Upper lobe of left lung (tissue), 6 donors: Measurements from ENCODE around the gene NBEAL2. TPM values are rescaled to one million over a fixed set of nuclear protein-coding genes. Genes with fewer than 3 reads are reported as not detected.

Experiments
- ATAC-seq, 2 donors: fragments of 200-7000 bp; cut with Tn5 transposase; one replicate each; pipeline ENCODE4 v1.9.1; 2022; ENCODE audit warnings: mild to moderate bottlenecking in 2 of 2, moderate library complexity in 2 of 2; ENCODE audit not compliant: low FRiP score in 2 of 2
- DNase-seq, 2 donors: peaks; one replicate each; pipeline ENCODE4 v3.0.0-alpha.2; 2019 to 2020
- H3K27ac ChIP-seq, 4 donors: fragments of 200-600 bp; sonication (generic); one replicate each; pipeline ENCODE4 v1.5.1; 2016 to 2019
- H3K27me3 ChIP-seq, 4 donors: fragments of 200-600 bp; sonication (generic); one replicate each; pipeline ENCODE4 v1.5.1; 2017 to 2019
- H3K36me3 ChIP-seq, 4 donors: fragments of 200-600 bp; sonication (generic); one replicate each; pipeline ENCODE4 v1.5.1; 2016 to 2019
- H3K4me1 ChIP-seq, 4 donors: fragments of 200-600 bp; sonication (generic); one replicate each; pipeline ENCODE4 v1.5.1; 2018 to 2019
- H3K4me3 ChIP-seq, 4 donors: fragments of 200-600 bp; sonication (generic); one replicate each; pipeline ENCODE4 v1.5.1; 2017 to 2019; ENCODE audit warnings: mild to moderate bottlenecking in 2 of 4, moderate library complexity in 1 of 4
- H3K9me3 ChIP-seq, 4 donors: fragments of 200-600 bp; sonication (generic); one replicate each; pipeline ENCODE4 v1.5.1; 2018 to 2019
- CTCF ChIP-seq, 6 experiments: fragments of 450-650 bp in 4 of 6; fragments of 200-600 bp in 2 of 6; sonication (generic) in 2 of 6; IDR thresholded peaks; one replicate each; pipeline ENCODE4 v1.5.1; 2016 to 2019; ENCODE audit warnings: antibody characterized with exemption in 6 of 6
- EP300 ChIP-seq, 4 donors: sonication (generic); formaldehyde crosslinking; IDR thresholded peaks; one replicate each; pipeline ENCODE4 v1.5.1; 2017; ENCODE audit warnings: antibody characterized with exemption in 4 of 4, control low read depth in 2 of 4
- POLR2A ChIP-seq, 4 donors: fragments of 450-650 bp; IDR thresholded peaks; one replicate each; pipeline ENCODE4 v1.5.1; 2016 to 2017; ENCODE audit warnings: antibody characterized with exemption in 4 of 4, mild to moderate bottlenecking in 2 of 4
- POLR2AphosphoS5 ChIP-seq, 2 donors: sonication (generic); formaldehyde crosslinking; IDR thresholded peaks; one replicate each; pipeline ENCODE4 v1.5.1; 2017; ENCODE audit warnings: antibody characterized with exemption in 2 of 2
- WGBS, 2 donors: methylation state at CpG; one replicate each; pipeline ENCODE4 v1.1.5; 2017 to 2018; 5-methylcytosine and 5-hydroxymethylcytosine counted together
- total RNA-seq, 6 donors: library from RNA; depleted of rRNA in 4 of 6; stranded (reverse); fragments of >200 nt in 4 of 6; gene quantifications; one replicate each; pipeline versions ENCODE4 v1.1.0 to v1.2.1, GENCODE V29; 2016 to 2021
- donor health status: DM: no; HTN: no; CAD: no; lungs with moderate emphysema.
- donor health status: DM: no; HTN: yes; CAD: no; lungs with severe emphysema.

Gene NBEAL2
- total RNA-seq, 6 donors from 2014 or later: 94.7 to 436 (median 163) TPM

DNA sequence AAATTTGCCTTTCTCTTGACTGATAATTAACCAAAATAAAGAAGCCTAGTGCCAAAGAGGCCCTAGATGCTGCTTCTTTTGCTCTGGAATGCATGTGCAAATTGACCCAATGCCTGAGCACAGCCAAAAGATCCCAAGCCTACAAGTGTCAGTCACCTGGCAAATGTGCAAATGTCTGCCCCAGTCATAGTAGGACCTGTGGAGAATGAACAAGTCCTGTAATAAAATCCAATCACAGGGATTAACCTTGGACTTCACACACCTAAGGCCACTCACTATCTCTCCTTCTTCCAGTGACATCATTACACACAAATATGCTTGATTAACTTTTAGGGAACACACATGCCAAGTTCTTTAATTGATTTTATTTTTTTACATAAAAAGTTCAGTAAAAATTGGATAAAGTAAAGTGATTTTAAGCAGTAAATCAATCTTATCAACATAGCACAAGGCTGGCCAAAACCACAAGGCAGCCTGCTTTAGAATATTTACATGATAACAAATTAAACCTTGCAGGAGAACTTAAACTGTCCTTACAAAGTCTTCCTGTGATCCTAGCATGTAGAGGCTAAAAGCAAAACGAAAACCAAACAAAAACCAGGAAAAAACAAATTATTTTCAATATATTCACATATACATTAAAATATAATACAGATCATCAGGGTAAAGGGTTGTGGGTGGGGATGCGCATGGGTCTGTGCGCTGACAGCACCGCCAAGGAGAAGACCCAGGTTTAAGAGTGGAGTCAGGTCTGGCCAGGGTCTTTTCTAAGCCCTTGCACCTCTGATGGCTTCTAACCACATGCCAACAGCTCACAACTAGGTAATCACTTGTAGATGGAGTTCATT lies 36.8 kb downstream of the NBEAL2 start:
- peak overlapping the region in 2 of 4 donors; percentile 67 to 71 for H3K27ac ChIP-seq
- 83 to 86% methylated on average over 4 of the region's 4 CpGs for WGBS, 2 donors
- no peak for DNase-seq
- no peak for ATAC-seq
- no peak overlapping the region for H3K4me3 ChIP-seq
- H3K27me3 ChIP-seq: no peaks in the 10 kb centered on the region
- peaks cover 0 to 63% (median 17%) of the 10 kb centered on the region in 4 donors for H3K36me3 ChIP-seq
- TF ChIP-seq CTCF (IDR thresholded peaks at IDR 0.05): no peak
- TF ChIP-seq POLR2A (IDR thresholded peaks at IDR 0.05): no peak
- no peak for TF ChIP-seq EP300 (IDR thresholded peaks at IDR 0.05)
- TF ChIP-seq POLR2AphosphoS5 (IDR thresholded peaks at IDR 0.05): no peak
- H3K9me3 ChIP-seq: no peaks in the 10 kb centered on the region
- H3K4me1 ChIP-seq: peaks cover 13 to 40% (median 29%) of the 10 kb centered on the region in 4 donors

GRCh38 chr3:47016934-47017435 lies 37.5 kb downstream of the NBEAL2 start:
- Histone ChIP-seq H3K27ac (peak overlapping the region; percentile 50 to 71 (median 60)), H3K36me3 (peaks cover 0 to 63% (median 17%) of the 10 kb centered on the region in 4 donors), H3K9me3 (no peaks in the 10 kb centered on the region), H3K4me3 (no peak overlapping the region), H3K27me3 (no peaks in the 10 kb centered on the region), H3K4me1 (peaks cover 13 to 40% (median 29%) of the 10 kb centered on the region in 4 donors)
- TF ChIP-seq POLR2A (IDR thresholded peaks at IDR 0.05) (no peak), CTCF (IDR thresholded peaks at IDR 0.05) (no peak), EP300 (IDR thresholded peaks at IDR 0.05) (no peak), POLR2AphosphoS5 (IDR thresholded peaks at IDR 0.05) (no peak)
- ATAC-seq: peak in 1 of 2 donors; percentile 75
- 32 to 33% methylated on average over 1 of the region's 1 CpG for WGBS, 2 donors
- peak in 1 of 2 donors; percentile 48 for DNase-seq

DNA sequence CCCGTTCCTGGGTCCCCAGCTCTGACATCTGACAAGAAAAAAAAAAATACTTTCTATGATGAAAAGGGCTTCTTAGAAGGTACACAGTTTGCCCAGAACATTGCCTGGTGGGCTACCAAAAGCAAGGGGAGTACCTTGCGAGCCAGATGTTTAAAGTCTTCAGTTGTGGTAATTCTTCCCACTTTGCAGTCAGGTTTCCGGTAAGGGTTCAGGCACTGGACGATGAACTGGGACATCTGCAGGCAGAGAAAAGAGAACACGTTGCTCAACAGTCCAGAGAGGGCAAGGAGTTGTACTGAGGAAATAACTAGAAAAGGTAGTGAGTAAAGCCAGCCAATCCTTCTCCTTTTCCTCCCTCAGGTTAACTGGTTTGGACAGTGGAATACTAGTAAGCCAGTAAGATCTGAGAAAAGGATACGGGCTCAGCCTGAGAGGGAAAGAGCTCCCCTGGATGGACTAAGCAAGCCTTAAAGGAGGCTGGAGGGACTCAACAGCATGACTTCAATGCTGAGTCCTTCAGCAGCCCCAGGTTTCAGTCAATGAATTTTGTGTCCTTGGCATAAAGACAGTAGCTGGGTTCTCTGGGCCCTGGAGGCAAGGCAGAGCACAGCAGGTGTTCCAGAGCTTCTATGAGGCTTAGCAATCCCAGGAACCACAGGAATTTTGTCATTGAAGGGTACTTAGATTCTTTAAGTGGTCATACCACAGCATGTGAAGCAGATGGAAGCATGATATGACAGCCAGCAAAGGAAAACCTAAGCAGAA lies 38.2 kb downstream of the NBEAL2 start:
- peak overlapping the region; percentile 50 to 71 (median 60) for H3K27ac ChIP-seq
- TF ChIP-seq POLR2AphosphoS5 (IDR thresholded peaks at IDR 0.05) (no peak), EP300 (IDR thresholded peaks at IDR 0.05) (no peak), CTCF (IDR thresholded peaks at IDR 0.05) (peak in 2 of 6 experiments; percentile 6 to 43)
- no peak overlapping the region for H3K4me3 ChIP-seq
- DNase-seq: peak in 1 of 2 donors; percentile 55
- 64 to 66% methylated on average over 6 of the region's 6 CpGs for WGBS, 2 donors
- H3K9me3 ChIP-seq: no peaks in the 10 kb centered on the region
- peaks cover 0 to 58% (median 17%) of the 10 kb centered on the region in 4 donors for H3K36me3 ChIP-seq
- H3K4me1 ChIP-seq: peaks cover 17 to 47% (median 34%) of the 10 kb centered on the region in 4 donors
- no peaks in the 10 kb centered on the region for H3K27me3 ChIP-seq
- ATAC-seq: peak; percentile 25 to 67

GRCh38 chr3:47018269-47018611 lies 38.8 kb downstream of the NBEAL2 start:
- DNase-seq (no peak), ATAC-seq (no peak)
- H3K9me3 ChIP-seq: no peaks in the 10 kb centered on the region
- H3K4me1 ChIP-seq: peaks cover 22 to 53% (median 38%) of the 10 kb centered on the region in 4 donors
- H3K4me3 ChIP-seq: no peak overlapping the region
- peak overlapping the region; percentile 22 to 71 (median 46) for H3K27ac ChIP-seq
- H3K27me3 ChIP-seq: no peaks in the 10 kb centered on the region
- no peak for TF ChIP-seq EP300 (IDR thresholded peaks at IDR 0.05)
- TF ChIP-seq POLR2A (IDR thresholded peaks at IDR 0.05): no peak
- TF ChIP-seq POLR2AphosphoS5 (IDR thresholded peaks at IDR 0.05): no peak
- no peak for TF ChIP-seq CTCF (IDR thresholded peaks at IDR 0.05)
- peaks cover 0 to 53% (median 17%) of the 10 kb centered on the region in 4 donors for H3K36me3 ChIP-seq
